Erythroblast (primary cell): Measurements from ENCODE around the gene TBCC.

Source experiments
- GATA1 ChIP-seq: IDR thresholded peaks from 2 replicates; pipeline ENCODE4 v1.6.1; 2011; ENCODE audit warnings: low read depth, mild to moderate bottlenecking, control low read depth, low read length, moderate library complexity
- POLR2A ChIP-seq: IDR thresholded peaks from 2 replicates; pipeline ENCODE4 v1.6.1; 2011; ENCODE audit warnings: mild to moderate bottlenecking, low read length

DNA sequence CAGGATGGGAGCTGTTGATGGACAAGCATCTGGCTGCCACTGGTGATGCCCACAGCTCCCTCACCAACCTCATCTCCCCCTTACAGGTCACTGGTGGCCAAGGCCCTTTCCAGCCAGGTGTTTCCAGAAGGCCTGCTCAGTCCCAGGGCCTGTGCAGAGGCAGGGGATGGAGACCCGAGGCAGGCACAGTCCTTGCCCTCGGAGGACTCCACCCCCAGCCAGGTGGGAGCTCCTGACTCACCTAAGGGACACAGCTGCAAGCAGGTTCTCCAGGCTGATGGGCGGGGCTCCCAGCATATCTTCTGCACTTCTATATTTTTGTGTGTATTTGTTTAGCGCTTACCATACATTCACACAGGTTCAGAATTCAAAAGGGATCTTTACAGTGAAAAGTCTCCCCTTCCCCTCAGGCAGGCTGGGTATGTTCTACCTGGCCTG, 40.9 kb downstream of the TBCC start:
- TF ChIP-seq POLR2A: no peak
- no peak for TF ChIP-seq GATA1
